ENCODE results near the gene TUBA8.

Gene TUBA8

DNA sequence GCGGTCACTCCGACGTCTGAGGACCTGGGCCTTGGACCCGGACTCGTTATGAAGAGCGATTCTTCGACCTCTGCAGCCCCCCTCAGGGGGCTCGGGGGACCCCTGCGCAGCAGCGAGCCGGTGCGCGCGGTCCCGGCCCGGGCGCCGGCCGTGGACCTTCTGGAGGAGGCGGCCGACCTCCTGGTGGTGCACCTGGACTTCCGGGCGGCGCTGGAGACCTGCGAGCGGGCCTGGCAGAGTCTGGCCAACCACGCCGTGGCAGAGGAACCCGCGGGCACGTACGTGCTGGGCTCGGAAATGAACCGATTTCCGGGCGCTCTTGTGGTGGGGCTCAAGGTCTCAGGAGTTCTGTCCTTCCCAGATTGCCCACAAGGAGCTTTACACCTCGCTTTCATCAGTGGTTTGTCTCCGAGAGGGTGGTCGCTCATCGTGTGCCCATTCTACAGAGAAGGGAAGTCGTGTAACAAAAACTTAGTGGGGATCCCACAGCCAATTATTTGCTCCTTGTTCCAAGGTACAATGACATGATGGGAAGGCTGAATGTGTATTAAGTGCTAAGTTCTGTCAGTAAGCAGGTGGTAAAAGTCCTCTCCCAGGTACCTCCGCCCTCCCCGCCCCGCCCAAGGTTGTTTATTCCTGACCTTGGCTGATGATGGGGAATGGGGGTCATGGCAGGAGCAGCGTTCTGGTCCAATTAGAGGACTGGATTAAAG is 32.1 kb upstream of the TUBA8 start:
- Histone ChIP-seq H3K4me3 (ENCODE audit: low read depth in 1 of 2, low read length in 2 of 2) (peak overlapping the region; percentile 56 to 69), H3K9me3 (ENCODE audit: insufficient read depth, low read length, severe bottlenecking) (no peaks in the 10 kb centered on the region), H3K9ac (ENCODE audit: low read depth, low read length) (peak overlapping the region; percentile 74), H3K79me2 (ENCODE audit: insufficient read depth, low read length) (peaks cover 63% of the 10 kb centered on the region), H3K27me3 (ENCODE audit: insufficient read depth, low read length, poor library complexity) (no peaks in the 10 kb centered on the region), H4K20me1 (ENCODE audit: insufficient read depth, low read length) (peaks cover 9% of the 10 kb centered on the region; the same call in 1 of the 2 replicates), H3K27ac (ENCODE audit: low read length) (peak overlapping the region; percentile 86), H3K4me2 (ENCODE audit: insufficient read depth, low read length) (peak overlapping the region; percentile 68), H3K4me1 (ENCODE audit: insufficient read depth, low read length) (peaks cover 36% of the 10 kb centered on the region), H3K36me3 (ENCODE audit: insufficient read depth, low read length) (peaks cover 41% of the 10 kb centered on the region), H2AFZ (ENCODE audit: low read depth, low read length) (peak overlapping the region; percentile 87)
- TF ChIP-seq, protein P1, sequence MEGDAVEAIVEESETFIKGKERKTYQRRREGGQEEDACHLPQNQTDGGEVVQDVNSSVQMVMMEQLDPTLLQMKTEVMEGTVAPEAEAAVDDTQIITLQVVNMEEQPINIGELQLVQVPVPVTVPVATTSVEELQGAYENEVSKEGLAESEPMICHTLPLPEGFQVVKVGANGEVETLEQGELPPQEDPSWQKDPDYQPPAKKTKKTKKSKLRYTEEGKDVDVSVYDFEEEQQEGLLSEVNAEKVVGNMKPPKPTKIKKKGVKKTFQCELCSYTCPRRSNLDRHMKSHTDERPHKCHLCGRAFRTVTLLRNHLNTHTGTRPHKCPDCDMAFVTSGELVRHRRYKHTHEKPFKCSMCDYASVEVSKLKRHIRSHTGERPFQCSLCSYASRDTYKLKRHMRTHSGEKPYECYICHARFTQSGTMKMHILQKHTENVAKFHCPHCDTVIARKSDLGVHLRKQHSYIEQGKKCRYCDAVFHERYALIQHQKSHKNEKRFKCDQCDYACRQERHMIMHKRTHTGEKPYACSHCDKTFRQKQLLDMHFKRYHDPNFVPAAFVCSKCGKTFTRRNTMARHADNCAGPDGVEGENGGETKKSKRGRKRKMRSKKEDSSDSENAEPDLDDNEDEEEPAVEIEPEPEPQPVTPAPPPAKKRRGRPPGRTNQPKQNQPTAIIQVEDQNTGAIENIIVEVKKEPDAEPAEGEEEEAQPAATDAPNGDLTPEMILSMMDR (IDR thresholded peaks at IDR 0.05; ENCODE audit: borderline replicate concordance, extremely low read depth, low read length, poor library complexity, severe bottlenecking): peak; percentile 27
- no peak for TF ChIP-seq EZH2 (IDR thresholded peaks at IDR 0.05; ENCODE audit: borderline replicate concordance, low read depth, low read length, severe bottlenecking)
- ATAC-seq (ENCODE audit: insufficient read depth, low read depth) (peak; percentile 15; the same call in 2 of the 3 replicates), DNase-seq (peak; percentile 48)

DNA sequence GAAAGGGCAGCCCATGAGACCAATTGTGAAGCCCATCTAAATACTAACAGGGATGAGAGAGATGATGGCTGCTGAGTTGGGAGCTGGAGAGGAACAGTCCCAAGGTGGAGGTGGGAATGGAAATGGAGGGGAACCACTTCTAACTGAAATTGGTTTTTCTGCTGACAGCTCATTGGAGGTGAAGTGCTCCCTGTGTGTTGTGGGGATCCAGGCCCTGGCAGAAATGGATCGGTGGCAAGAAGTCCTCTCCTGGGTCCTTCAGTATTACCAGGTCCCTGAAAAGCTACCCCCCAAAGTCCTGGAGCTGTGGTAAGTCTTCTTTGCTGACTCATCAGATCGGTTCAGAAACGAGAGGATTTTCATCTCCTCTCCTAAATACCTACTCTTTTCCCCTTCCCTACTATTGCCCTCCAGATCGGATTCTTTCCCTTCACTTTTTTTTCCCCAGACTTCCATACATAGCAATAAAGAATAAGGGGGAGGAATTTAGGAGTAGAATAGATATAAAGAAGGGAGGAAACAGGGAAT is 30.8 kb upstream of the TUBA8 start:
- Histone ChIP-seq H3K4me1 (ENCODE audit: insufficient read depth, low read length) (peaks cover 36% of the 10 kb centered on the region), H3K4me2 (ENCODE audit: insufficient read depth, low read length) (peak overlapping the region; percentile 68)
- ATAC-seq (ENCODE audit: insufficient read depth, low read depth): no peak

DNA sequence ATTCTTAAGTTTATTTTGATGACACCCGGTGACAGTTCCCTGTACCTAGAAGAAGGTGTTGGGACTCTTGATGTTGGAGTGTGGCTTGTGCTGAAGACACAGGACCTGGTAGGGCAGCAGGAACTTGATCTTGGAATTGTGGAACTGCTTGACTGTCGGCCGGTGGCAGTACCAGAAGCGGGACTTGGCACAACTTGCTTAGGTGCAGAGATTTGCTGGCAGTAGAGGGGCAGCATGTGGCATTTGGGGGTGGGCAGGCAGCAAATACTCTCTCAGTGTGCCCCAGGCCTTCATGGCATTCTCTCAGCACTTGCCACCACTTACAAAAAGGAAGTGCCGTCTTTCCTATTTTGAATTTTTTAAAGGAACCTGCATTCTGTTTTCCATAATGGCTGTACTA is 29.2 kb upstream of the TUBA8 start:
- H2AFZ ChIP-seq (ENCODE audit: low read depth, low read length): no peak overlapping the region
- no peak overlapping the region for H3K27ac ChIP-seq (ENCODE audit: low read length)
- H3K36me3 ChIP-seq (ENCODE audit: insufficient read depth, low read length): peaks cover 67% of the 10 kb centered on the region
- no peaks in the 10 kb centered on the region for H3K27me3 ChIP-seq (ENCODE audit: insufficient read depth, low read length, poor library complexity)
- TF ChIP-seq, protein P1 (IDR thresholded peaks at IDR 0.05; ENCODE audit: borderline replicate concordance, extremely low read depth, low read length, poor library complexity, severe bottlenecking): no peak
- no peak for TF ChIP-seq EZH2 (IDR thresholded peaks at IDR 0.05; ENCODE audit: borderline replicate concordance, low read depth, low read length, severe bottlenecking)
- no peak for ATAC-seq (ENCODE audit: insufficient read depth, low read depth)
- peaks cover 72% of the 10 kb centered on the region for H3K79me2 ChIP-seq (ENCODE audit: insufficient read depth, low read length)
- H3K4me2 ChIP-seq (ENCODE audit: insufficient read depth, low read length): peak overlapping the region; percentile 17; the same call in 1 of the 2 replicates
- no peak overlapping the region for H3K4me3 ChIP-seq (ENCODE audit: low read depth in 1 of 2, low read length in 2 of 2)
- peaks cover 18% of the 10 kb centered on the region; the same call in 1 of the 2 replicates for H4K20me1 ChIP-seq (ENCODE audit: insufficient read depth, low read length)
- no peak for DNase-seq
- no peaks in the 10 kb centered on the region for H3K9me3 ChIP-seq (ENCODE audit: insufficient read depth, low read length, severe bottlenecking)
- no peak overlapping the region for H3K9ac ChIP-seq (ENCODE audit: low read depth, low read length)
- H3K4me1 ChIP-seq (ENCODE audit: insufficient read depth, low read length): peaks cover 31% of the 10 kb centered on the region

More for the DNA sequence above, 30.8 kb upstream of the TUBA8 start:
- Histone ChIP-seq H3K27me3 (ENCODE audit: insufficient read depth, low read length, poor library complexity) (no peaks in the 10 kb centered on the region), H3K79me2 (ENCODE audit: insufficient read depth, low read length) (peaks cover 69% of the 10 kb centered on the region), H2AFZ (ENCODE audit: low read depth, low read length) (no peak overlapping the region), H3K9ac (ENCODE audit: low read depth, low read length) (0 out of 2 replicates have a peak overlapping the region, but pooled peaks have one; percentile 74), H3K4me3 (ENCODE audit: low read depth in 1 of 2, low read length in 2 of 2) (peak overlapping the region in 1 of 2 experiments; percentile 69; a peak in 1 of 4 replicates), H3K9me3 (ENCODE audit: insufficient read depth, low read length, severe bottlenecking) (no peaks in the 10 kb centered on the region), H3K36me3 (ENCODE audit: insufficient read depth, low read length) (peaks cover 51% of the 10 kb centered on the region), H4K20me1 (ENCODE audit: insufficient read depth, low read length) (peaks cover 13% of the 10 kb centered on the region; the same call in 1 of the 2 replicates), H3K27ac (ENCODE audit: low read length) (no peak overlapping the region)
- TF ChIP-seq, protein P1 (IDR thresholded peaks at IDR 0.05; ENCODE audit: borderline replicate concordance, extremely low read depth, low read length, poor library complexity, severe bottlenecking): no peak
- TF ChIP-seq EZH2 (IDR thresholded peaks at IDR 0.05; ENCODE audit: borderline replicate concordance, low read depth, low read length, severe bottlenecking): no peak
- no peak for DNase-seq

All from DND-41 (cell line).